GM12891 (cell line): ENCODE results near the gene EPS8.

Experiments used
- DNase-seq: peaks from one replicate; pipeline ENCODE4 v3.0.0; 2011; ENCODE audit warnings: low spot score; ENCODE audit not compliant: insufficient read length
- FAIRE-seq: peaks from 2 replicates; lab custom pipeline; 2011; peaks lifted over from hg19 to GRCh38; lab: Jason Lieb, UNC
- PAX5 ChIP-seq: IDR thresholded peaks from 2 replicates; pipeline ENCODE4 v1.6.1; 2011; ENCODE audit warnings: low read length, moderate library complexity, mild to moderate bottlenecking; ENCODE audit not compliant: insufficient read depth, severe bottlenecking
- POLR2A ChIP-seq: IDR thresholded peaks from 2 replicates; pipeline ENCODE4 v1.6.1; 2011; ENCODE audit warnings: low read depth, low read length, control low read depth
- POLR2AphosphoS5 ChIP-seq: IDR thresholded peaks from 2 replicates; pipeline ENCODE4 v1.6.1; 2011; ENCODE audit warnings: low read depth, low read length, control low read depth
- POU2F2 ChIP-seq: IDR thresholded peaks from 2 replicates; pipeline ENCODE4 v1.6.1; 2011; ENCODE audit warnings: low read depth, mild to moderate bottlenecking, control low read depth, low read length, moderate library complexity
- SPI1 ChIP-seq: IDR thresholded peaks from 2 replicates; pipeline ENCODE4 v1.6.1; 2011; ENCODE audit warnings: low read depth, low read length, control low read depth
- TAF1 ChIP-seq: IDR thresholded peaks from 2 replicates; pipeline ENCODE4 v1.6.1; 2011; ENCODE audit warnings: low read depth, low read length, control low read depth

The EPS8 gene

GRCh38 chr12:15608406-15608805, 180.8 kb downstream of the EPS8 start:
- TF ChIP-seq PAX5 (no peak), POU2F2 (no peak)
- no peak for DNase-seq
- FAIRE-seq: no peak

- no peak for FAIRE-seq
Measured at GRCh38 chr12:15605881-15606590, 183.2 kb downstream of the EPS8 start.

GRCh38 chr12:15603474-15604085, 185.6 kb downstream of the EPS8 start:
- TF ChIP-seq POU2F2 (no peak), TAF1 (no peak), POLR2A (no peak)
- FAIRE-seq (no peak), DNase-seq (no peak)

More at GRCh38 chr12:15605881-15606590, 183.2 kb downstream of the EPS8 start:
- no peak for DNase-seq
- TF ChIP-seq SPI1 (no peak), PAX5 (no peak), POU2F2 (no peak), POLR2A (no peak), POLR2AphosphoS5 (no peak), TAF1 (no peak)

GRCh38 chr12:15602051-15602672, 187.0 kb downstream of the EPS8 start:
- TF ChIP-seq POLR2A: no peak
- TF ChIP-seq POU2F2: no peak
- TF ChIP-seq SPI1: no peak
- TF ChIP-seq PAX5: no peak
- TF ChIP-seq POLR2AphosphoS5: no peak
- no peak for TF ChIP-seq TAF1
- FAIRE-seq: no peak
- DNase-seq: no peak

GRCh38 chr12:15601210-15601800, 187.9 kb downstream of the EPS8 start:
- no peak for DNase-seq
- no peak for FAIRE-seq
- TF ChIP-seq TAF1 (no peak), PAX5 (no peak), SPI1 (no peak), POLR2AphosphoS5 (no peak), POLR2A (no peak), POU2F2 (no peak)

GRCh38 chr12:15600223-15600935, 188.8 kb downstream of the EPS8 start:
- TF ChIP-seq POLR2AphosphoS5 (no peak), POLR2A (no peak), SPI1 (no peak), PAX5 (no peak), POU2F2 (no peak), TAF1 (no peak)
- no peak for FAIRE-seq
- no peak for DNase-seq

GRCh38 chr12:15599266-15600037, 189.7 kb downstream of the EPS8 start:
- no peak for DNase-seq
- TF ChIP-seq TAF1 (no peak), POU2F2 (no peak), POLR2A (no peak), POLR2AphosphoS5 (no peak), SPI1 (no peak), PAX5 (no peak)
- FAIRE-seq: no peak

- TF ChIP-seq POLR2AphosphoS5 (no peak), PAX5 (no peak), POLR2A (no peak), POU2F2 (no peak), TAF1 (no peak), SPI1 (no peak)
- no peak for DNase-seq
- FAIRE-seq: no peak
Measured at GRCh38 chr12:15597125-15597830, 191.9 kb downstream of the EPS8 start.
